Esophagus muscularis mucosa (tissue), 4 donors: Measurements from ENCODE around the gene ATP6V1F.

Experiments used
- EP300 ChIP-seq: sonication (generic); formaldehyde crosslinking; IDR thresholded peaks from one replicate; pipeline ENCODE4 v1.6.1; 2017; ENCODE audit warnings: antibody characterized with exemption
- POLR2A ChIP-seq: fragments of 450-650 bp; IDR thresholded peaks from one replicate; pipeline ENCODE4 v1.6.1; 2017; ENCODE audit warnings: antibody characterized with exemption, moderate library complexity, mild to moderate bottlenecking, low read depth
- POLR2AphosphoS5 ChIP-seq, 2 donors: sonication (generic); formaldehyde crosslinking; IDR thresholded peaks; one replicate each; pipeline ENCODE4 v1.6.1; 2017; ENCODE audit warnings: antibody characterized with exemption in 2 of 2
- TF ChIP-seq, protein P1 (sequence below), 3 experiments: fragments of 200-600 bp in 2 of 3; fragments of 450-650 bp in 1 of 3; sonication (generic) in 2 of 3; IDR thresholded peaks; one replicate each; pipeline ENCODE4 v1.5.1; 2017 to 2019; ENCODE audit warnings: antibody characterized with exemption in 3 of 3, mild to moderate bottlenecking in 2 of 3, moderate library complexity in 1 of 3

DNA sequence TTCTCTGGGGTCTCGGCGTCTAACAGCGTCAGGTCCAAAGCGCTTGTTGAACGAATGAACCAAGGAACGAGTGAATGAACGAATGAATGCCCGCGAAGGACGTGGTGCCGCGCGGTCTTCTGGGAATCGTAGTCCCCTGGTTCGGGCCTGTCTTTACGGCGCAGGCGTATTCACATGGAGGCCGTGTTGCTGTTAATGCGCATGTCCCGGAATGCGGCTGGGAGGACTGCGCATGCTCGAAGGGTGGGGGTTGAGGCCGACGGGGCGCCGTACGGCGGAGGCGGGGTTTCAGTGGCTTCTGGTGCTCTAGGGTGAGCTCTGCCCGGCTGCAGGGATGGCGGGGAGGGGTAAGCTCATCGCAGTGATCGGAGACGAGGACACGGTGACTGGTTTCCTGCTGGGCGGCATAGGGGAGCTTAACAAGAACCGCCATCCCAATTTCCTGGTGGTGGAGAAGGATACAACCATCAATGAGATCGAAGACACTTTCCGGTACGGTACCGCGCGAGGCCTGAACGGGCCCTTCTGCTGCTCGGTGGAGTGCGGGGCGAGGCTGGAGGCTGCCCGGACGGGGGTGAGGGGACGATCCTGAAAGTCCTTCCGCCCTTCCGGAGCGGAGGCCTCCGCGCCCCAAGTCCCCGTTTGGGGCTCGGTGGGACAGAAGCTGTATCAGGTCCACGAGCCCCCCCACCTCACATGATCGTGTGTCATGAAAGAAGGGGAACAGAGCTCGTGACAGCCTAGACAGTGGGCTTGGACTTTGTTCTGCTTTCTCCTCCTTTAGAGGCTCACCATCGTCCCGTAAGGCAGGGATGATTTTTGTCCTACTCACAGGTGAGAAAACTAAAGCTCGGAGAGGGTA lies at the start of gene ATP6V1F:
- TF ChIP-seq POLR2A (peak; percentile 75), POLR2AphosphoS5 (IDR thresholded peaks at IDR 0.05) (peak; percentile 93 to 96), EP300 (no peak)
- TF ChIP-seq, protein P1, sequence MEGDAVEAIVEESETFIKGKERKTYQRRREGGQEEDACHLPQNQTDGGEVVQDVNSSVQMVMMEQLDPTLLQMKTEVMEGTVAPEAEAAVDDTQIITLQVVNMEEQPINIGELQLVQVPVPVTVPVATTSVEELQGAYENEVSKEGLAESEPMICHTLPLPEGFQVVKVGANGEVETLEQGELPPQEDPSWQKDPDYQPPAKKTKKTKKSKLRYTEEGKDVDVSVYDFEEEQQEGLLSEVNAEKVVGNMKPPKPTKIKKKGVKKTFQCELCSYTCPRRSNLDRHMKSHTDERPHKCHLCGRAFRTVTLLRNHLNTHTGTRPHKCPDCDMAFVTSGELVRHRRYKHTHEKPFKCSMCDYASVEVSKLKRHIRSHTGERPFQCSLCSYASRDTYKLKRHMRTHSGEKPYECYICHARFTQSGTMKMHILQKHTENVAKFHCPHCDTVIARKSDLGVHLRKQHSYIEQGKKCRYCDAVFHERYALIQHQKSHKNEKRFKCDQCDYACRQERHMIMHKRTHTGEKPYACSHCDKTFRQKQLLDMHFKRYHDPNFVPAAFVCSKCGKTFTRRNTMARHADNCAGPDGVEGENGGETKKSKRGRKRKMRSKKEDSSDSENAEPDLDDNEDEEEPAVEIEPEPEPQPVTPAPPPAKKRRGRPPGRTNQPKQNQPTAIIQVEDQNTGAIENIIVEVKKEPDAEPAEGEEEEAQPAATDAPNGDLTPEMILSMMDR (IDR thresholded peaks at IDR 0.05), result no peak
